ENCODE measurements around the gene MEGF11.

DNA sequence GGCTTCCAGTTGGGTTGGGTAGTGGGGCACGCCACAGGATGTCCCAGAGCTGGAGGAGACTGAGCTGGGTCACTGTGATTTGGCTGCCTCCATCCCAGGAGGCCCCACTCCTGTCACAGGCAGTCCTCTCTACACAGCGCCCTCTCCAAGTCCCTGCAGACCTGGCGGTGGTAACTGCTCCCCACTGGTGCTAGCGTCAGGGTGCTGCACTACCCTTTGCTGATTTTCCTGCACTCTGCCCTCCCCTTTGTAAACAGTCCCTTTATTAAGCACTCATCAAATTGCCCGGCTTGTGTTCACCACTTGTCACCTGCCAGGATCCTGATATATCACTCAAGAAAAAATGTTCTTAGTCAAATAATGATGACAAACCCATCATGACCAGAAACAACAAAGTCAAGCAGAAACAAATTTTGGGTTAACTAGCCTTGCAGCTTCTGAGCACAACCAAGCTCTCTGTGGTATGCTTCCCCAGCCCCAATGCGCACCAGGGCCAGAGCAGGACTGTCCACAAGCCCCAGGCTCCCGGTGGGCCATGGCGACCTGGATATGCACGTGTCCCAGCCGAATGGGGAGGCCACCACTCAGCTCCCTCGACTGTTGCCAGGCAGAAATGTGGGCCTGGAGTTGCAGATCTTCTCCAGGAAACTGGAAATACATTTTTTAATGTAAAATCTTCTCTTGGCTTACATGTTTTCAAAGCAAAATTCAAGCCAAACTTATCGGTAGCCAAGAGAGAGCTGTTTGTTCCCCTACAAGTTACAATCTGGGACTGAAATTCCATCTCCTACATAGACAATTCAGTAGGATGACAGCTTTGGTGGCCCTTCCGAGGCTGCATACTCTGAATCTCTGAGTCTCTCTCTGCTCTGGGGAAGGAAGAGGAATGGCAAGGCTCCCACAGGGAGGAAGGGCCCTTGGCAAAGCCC is 24.5 kb downstream of the MEGF11 start:
- TF ChIP-seq, protein P1, sequence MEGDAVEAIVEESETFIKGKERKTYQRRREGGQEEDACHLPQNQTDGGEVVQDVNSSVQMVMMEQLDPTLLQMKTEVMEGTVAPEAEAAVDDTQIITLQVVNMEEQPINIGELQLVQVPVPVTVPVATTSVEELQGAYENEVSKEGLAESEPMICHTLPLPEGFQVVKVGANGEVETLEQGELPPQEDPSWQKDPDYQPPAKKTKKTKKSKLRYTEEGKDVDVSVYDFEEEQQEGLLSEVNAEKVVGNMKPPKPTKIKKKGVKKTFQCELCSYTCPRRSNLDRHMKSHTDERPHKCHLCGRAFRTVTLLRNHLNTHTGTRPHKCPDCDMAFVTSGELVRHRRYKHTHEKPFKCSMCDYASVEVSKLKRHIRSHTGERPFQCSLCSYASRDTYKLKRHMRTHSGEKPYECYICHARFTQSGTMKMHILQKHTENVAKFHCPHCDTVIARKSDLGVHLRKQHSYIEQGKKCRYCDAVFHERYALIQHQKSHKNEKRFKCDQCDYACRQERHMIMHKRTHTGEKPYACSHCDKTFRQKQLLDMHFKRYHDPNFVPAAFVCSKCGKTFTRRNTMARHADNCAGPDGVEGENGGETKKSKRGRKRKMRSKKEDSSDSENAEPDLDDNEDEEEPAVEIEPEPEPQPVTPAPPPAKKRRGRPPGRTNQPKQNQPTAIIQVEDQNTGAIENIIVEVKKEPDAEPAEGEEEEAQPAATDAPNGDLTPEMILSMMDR (IDR thresholded peaks at IDR 0.05; ENCODE audit: low read depth, low read length): no peak
- TF ChIP-seq EZH2phosphoT487 (IDR thresholded peaks at IDR 0.05; ENCODE audit: low read depth): no peak

Measured in OCI-LY3 (cell line).